Testis (tissue), 3 donors: ENCODE results near the gene COL23A1. TPM values are rescaled to one million over a fixed set of nuclear protein-coding genes. Genes with fewer than 3 reads are reported as not detected.
A peak's percentile ranks its signal among the peaks of the same experiment; 100 is the strongest.

Experiments used
- DNase-seq: peaks from one replicate; pipeline ENCODE4 v3.0.0-alpha.2; 2019
- H3K27ac ChIP-seq, 2 donors: fragments of 200-600 bp; sonication (generic); one replicate each; pipeline ENCODE4 v1.5.1; 2019
- H3K27me3 ChIP-seq: fragments of 200-600 bp; sonication (generic); one replicate; pipeline ENCODE4 v1.5.1; 2019
- H3K36me3 ChIP-seq: fragments of 200-600 bp; sonication (generic); one replicate; pipeline ENCODE4 v1.5.1; 2017; ENCODE audit warnings: low read depth; ENCODE audit errors: missing control alignments
- H3K4me1 ChIP-seq: fragments of 200-600 bp; sonication (generic); one replicate; pipeline ENCODE4 v1.5.1; 2019
- H3K4me3 ChIP-seq, 2 donors: fragments of 200-600 bp; sonication (generic); one replicate each; pipeline ENCODE4 v1.5.1; 2017 to 2019
- H3K9me3 ChIP-seq: fragments of 200-600 bp; sonication (generic); one replicate; pipeline ENCODE4 v1.5.1; 2017
- POLR2A ChIP-seq: fragments of 450-650 bp; IDR thresholded peaks from one replicate; pipeline ENCODE4 v1.6.1; 2017; ENCODE audit warnings: antibody characterized with exemption, mild to moderate bottlenecking, moderate library complexity
- WGBS, 2 donors: methylation state at CpG; one replicate each; pipeline ENCODE4 v1.1.5; 2018; 5-methylcytosine and 5-hydroxymethylcytosine counted together
- intact Hi-C: fragments of 100-400 bp; cut with DNase I; formaldehyde crosslinking; loops from one replicate; pipeline ENCODE4 v1.15.1; 2023; ENCODE audit warnings: low total_unique reads
- polyA plus RNA-seq: library from polyadenylated mRNA; stranded (reverse); fragments of 350-450 nt; fragmentation: Illumina TruSeq; extraction: RNeasy Lipid Tissue Mini Kit (QIAGEN cat#74804); gene quantifications from one replicate; pipeline ENCODE4 v1.2.3, GENCODE V29; 2014; ENCODE audit warnings: low read depth, low replicate concordance; ENCODE audit not compliant: insufficient read depth
- total RNA-seq, 2 donors: library from RNA; depleted of rRNA; stranded (reverse); fragments of >200 nt; gene quantifications; one replicate each; pipeline ENCODE4 v1.2.3, GENCODE V29; 2016
- TF ChIP-seq, protein P1 (sequence below), 3 experiments: fragments of 450-650 bp in 2 of 3; fragments of 200-600 bp in 1 of 3; sonication (generic) in 1 of 3; IDR thresholded peaks; one replicate each; pipeline ENCODE4 v1.5.1; 2016 to 2019; ENCODE audit warnings: antibody characterized with exemption in 3 of 3, mild to moderate bottlenecking in 2 of 3, moderate library complexity in 1 of 3

Gene COL23A1
- total and polyA plus RNA-seq, 3 donors from 2014 or later = 4.3 to 5.5 (median 5.0) TPM

DNA sequence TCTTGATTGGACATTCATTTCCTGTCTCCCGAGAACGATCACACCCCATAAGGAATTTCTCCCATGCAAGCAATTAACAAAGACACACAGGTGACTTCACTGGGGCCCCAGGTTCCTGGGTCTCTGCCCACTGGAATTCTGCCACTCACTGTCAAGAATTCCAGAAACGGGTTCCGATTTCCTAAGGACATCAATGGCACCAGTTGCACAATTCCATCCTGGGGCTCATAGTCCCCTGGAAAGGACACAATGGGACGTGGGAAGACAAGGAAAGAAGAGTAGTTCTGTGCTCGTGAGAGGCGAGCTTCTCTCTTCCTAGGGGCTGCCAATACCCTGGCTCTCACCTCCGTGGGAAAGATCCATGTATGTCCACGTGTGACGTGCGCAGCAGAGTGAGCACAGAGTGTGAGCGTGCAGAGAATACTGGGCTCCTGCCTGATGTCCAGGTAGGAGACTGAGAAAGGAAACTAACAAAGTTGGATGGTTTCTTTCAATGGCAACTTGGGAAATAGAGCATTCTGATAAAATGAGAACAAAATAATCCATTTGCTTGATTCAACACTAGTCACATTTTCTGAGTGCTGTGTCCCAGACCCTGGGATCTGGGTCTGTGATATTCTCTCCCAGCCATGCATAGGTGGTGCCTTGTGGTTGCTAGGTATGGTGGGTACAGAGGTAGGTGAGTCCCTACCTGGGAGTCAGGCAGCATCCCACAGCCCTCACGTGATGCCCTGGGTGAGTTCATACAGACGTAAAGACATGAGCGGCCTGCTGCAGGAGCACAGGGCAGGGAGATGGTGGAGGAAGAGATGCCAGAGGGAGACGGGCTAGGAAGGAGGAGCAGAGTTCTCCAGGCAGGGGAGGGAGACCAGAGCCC is 159.8 kb downstream of the COL23A1 start:
- WGBS, 2 donors = 87% methylated on average over 16 of the region's 16 CpGs
- H3K27me3 ChIP-seq = no peaks in the 10 kb centered on the region

DNA sequence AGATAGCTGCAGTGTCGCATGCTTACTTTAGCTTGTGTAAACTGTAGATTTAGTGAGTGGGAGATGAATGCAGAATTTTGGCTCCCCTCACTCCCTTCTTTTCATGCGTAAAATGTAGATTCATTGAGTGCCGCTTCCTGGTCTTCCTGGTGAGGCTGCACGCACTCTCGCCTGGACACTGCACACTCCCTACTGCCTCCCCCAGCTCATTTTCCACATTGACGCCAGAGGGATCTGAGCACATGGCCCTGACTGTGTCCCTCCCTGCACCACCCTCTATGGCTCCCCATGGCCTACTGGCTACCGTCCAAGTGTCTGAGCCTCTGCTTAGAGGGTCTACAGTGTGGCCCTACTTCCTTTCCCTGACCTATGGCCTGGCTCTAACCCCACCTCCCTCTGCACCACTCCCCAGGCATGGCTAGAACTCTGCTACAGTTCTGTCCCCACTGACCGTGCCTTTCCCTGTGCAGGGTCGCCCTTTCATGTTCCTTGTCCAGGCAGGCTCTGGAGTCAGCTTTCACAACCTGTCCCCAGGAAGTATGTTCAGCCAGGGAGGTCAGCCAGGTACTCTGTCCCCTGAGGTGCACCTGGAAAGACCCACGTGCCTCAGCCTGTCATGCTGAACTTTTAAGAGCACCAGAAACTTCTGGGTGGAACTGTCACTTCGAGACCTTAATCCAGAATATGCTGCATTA is 160.6 kb downstream of the COL23A1 start:
- Histone ChIP-seq H3K9me3 (no peaks in the 10 kb centered on the region), H3K4me3 (no peak overlapping the region), H3K27ac (no peak overlapping the region), H3K4me1 (no peaks in the 10 kb centered on the region), H3K27me3 (no peaks in the 10 kb centered on the region), H3K36me3 (no peaks in the 10 kb centered on the region)
- WGBS, 2 donors = 85 to 92% methylated on average over 11 of the region's 11 CpGs
- peak; percentile 8 for DNase-seq
- no peak for TF ChIP-seq POLR2A
- TF ChIP-seq, protein P1, sequence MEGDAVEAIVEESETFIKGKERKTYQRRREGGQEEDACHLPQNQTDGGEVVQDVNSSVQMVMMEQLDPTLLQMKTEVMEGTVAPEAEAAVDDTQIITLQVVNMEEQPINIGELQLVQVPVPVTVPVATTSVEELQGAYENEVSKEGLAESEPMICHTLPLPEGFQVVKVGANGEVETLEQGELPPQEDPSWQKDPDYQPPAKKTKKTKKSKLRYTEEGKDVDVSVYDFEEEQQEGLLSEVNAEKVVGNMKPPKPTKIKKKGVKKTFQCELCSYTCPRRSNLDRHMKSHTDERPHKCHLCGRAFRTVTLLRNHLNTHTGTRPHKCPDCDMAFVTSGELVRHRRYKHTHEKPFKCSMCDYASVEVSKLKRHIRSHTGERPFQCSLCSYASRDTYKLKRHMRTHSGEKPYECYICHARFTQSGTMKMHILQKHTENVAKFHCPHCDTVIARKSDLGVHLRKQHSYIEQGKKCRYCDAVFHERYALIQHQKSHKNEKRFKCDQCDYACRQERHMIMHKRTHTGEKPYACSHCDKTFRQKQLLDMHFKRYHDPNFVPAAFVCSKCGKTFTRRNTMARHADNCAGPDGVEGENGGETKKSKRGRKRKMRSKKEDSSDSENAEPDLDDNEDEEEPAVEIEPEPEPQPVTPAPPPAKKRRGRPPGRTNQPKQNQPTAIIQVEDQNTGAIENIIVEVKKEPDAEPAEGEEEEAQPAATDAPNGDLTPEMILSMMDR (IDR thresholded peaks at IDR 0.05) = no peak
- intact Hi-C loops = no loop called here

More for the DNA sequence above, 159.8 kb downstream of the COL23A1 start:
- no peaks in the 10 kb centered on the region for H3K36me3 ChIP-seq
- H3K4me1 ChIP-seq = no peaks in the 10 kb centered on the region
- intact Hi-C loops = no loop called here
- no peaks in the 10 kb centered on the region for H3K9me3 ChIP-seq
- DNase-seq = peak; percentile 7
- no peak overlapping the region for H3K4me3 ChIP-seq
- TF ChIP-seq, protein P1 (IDR thresholded peaks at IDR 0.05) = no peak
- TF ChIP-seq POLR2A = no peak
- H3K27ac ChIP-seq = no peak overlapping the region

GRCh38 chr5:178429156-178429468 is 161.1 kb downstream of the COL23A1 start:
- TF ChIP-seq, protein P1 (IDR thresholded peaks at IDR 0.05) = no peak
- no peak for TF ChIP-seq POLR2A

GRCh38 chr5:178428341-178429155 is 161.6 kb downstream of the COL23A1 start:
- Histone ChIP-seq H3K9me3 (no peaks in the 10 kb centered on the region), H3K4me3 (no peak overlapping the region), H3K4me1 (no peaks in the 10 kb centered on the region), H3K36me3 (no peaks in the 10 kb centered on the region), H3K27ac (no peak overlapping the region), H3K27me3 (no peaks in the 10 kb centered on the region)
- 87 to 88% methylated on average over 6 to 20 of the region's 20 CpGs for WGBS, 2 donors
- TF ChIP-seq POLR2A = no peak
- TF ChIP-seq, protein P1 (IDR thresholded peaks at IDR 0.05) = no peak
- intact Hi-C loops = no loop called here
- DNase-seq = peak; percentile 7

More at GRCh38 chr5:178429156-178429468, 161.1 kb downstream of the COL23A1 start:
- no peak for DNase-seq
- Histone ChIP-seq H3K27ac (no peak overlapping the region), H3K9me3 (no peaks in the 10 kb centered on the region), H3K27me3 (no peaks in the 10 kb centered on the region), H3K4me1 (no peaks in the 10 kb centered on the region), H3K4me3 (no peak overlapping the region), H3K36me3 (no peaks in the 10 kb centered on the region)
- intact Hi-C loops = no loop called here
- WGBS, 2 donors = 75 to 83% methylated on average over 7 to 10 of the region's 10 CpGs
